ENCODE measurements around the gene TDRKH. TPM values are rescaled to one million over a fixed set of nuclear protein-coding genes. Genes with fewer than 3 reads are reported as not detected.

Gene TDRKH
- total RNA-seq, 2 donors from 2014 or later, result 6.8 to 9.1 TPM

DNA sequence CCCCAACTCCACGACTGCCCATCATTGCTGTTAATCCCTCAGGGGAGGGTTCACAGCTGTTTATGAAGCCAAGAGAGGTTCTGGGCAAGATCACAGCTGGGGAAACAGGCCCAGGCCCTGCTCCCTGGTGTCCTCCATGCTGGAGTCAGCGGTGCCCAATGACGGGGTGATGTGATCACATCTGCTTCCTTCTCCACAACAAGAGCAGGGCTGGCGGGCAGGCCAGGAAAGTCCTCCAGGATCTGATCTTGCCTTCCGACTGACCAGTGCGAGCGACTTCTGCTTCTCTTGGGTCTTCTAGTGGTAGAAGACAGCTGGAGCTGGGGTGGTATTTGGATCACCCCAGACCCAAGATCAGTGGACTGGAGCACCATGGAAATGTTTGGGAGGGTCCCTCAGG is 15.9 kb upstream of the TDRKH start:
- DNase-seq, result no peak
- H3K9ac ChIP-seq (ENCODE audit: low read depth in 2 of 2, low read length in 2 of 2), result no peak overlapping the region
- no peaks in the 10 kb centered on the region for H3K36me3 ChIP-seq
- no peaks in the 10 kb centered on the region for H3K4me1 ChIP-seq
- intact Hi-C loops (cut with DNase I), result no loop called here
- no peak overlapping the region for H3K4me3 ChIP-seq
- no peak for TF ChIP-seq CTCF (IDR thresholded peaks at IDR 0.05)
- H3K27me3 ChIP-seq, result no peaks in the 10 kb centered on the region
- no peak overlapping the region for H3K27ac ChIP-seq
- no peaks in the 10 kb centered on the region for H3K9me3 ChIP-seq

DNA sequence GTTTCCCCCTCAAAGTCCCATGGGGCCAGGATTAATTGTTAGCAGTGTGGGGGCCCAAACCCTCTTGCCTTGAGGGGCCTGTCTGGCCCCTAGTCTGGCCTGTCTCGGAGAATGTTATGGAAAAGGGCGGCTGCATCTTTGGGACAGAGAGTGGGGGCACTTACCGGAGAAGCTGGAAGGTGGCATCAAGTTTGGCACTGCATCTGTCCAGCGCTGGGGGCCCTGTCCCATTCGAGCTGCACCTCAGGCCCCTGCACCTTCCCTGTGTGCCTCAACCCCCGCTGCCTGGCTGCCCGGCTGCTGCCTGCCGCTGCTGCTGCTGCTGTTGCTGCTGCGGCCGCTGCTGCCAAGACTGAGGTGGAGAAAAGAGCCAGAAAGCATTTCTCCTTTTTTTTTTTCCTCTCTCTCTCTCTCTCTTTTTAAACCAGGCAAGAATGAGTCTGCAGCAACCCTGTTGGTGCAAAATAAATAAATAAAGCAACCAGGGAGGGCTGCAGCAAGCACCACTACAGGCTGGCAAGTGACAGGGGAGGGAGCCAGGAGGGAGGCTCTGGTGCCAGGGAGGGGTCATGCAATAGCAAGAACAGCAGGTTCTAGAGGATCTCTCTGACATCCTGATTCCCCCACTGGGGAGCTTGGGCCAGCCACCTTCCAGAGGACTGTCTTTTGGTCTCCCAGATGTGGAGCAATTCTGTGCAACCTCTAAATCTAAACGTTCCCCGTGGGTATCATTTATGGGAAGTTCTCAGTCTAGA is 14.9 kb upstream of the TDRKH start, which contains the start of gene LINGO4:
TSS of gene LINGO4 (minus strand) at position 354 of the 755 bp plus-strand sequence. CDS start 2,715 bp downstream, outside the sequence.
- Histone ChIP-seq H3K4me1 (no peaks in the 10 kb centered on the region), H3K9me3 (no peaks in the 10 kb centered on the region), H3K4me3 (no peak within 1 kb of the TSS), H3K27ac (no peak within 1 kb of the TSS), H3K9ac (ENCODE audit: low read depth in 2 of 2, low read length in 2 of 2) (no peak within 1 kb of the TSS), H3K27me3 (no peaks in the 10 kb centered on the region), H3K36me3 (no peaks in the 10 kb centered on the region)
- intact Hi-C loops (cut with DNase I), result no loop called here
- no peak for TF ChIP-seq CTCF (IDR thresholded peaks at IDR 0.05)
- DNase-seq, result no peak

DNA sequence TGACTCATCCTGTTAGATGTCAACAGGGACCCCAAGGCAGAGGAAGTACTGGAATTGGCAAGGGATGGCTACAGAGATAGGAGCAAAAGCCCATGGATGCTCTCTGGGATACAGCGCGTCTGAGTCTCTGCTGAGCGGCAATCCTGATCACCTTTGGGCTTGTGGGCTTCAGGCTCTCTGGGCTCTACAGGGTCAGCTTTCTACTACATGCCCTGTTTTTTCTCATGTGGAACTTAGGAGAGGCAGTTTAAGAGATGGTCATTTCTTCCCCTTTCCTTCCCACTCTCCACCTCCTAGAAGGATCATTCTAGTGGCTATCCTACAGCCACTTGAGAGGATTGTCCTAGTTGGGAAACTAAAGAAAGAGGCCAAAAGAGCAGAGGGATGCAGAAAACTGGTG is 13.6 kb upstream of the TDRKH start:
- Histone ChIP-seq H3K36me3 (no peaks in the 10 kb centered on the region), H3K27me3 (no peaks in the 10 kb centered on the region), H3K9me3 (no peaks in the 10 kb centered on the region)

GRCh38 chr1:151803164-151803563 is 12.9 kb upstream of the TDRKH start:
- TF ChIP-seq CTCF (IDR thresholded peaks at IDR 0.05), result no peak
- no peaks in the 10 kb centered on the region for H3K4me1 ChIP-seq
- H3K9ac ChIP-seq (ENCODE audit: low read depth in 2 of 2, low read length in 2 of 2), result no peak overlapping the region
- no peak overlapping the region for H3K27ac ChIP-seq
- H3K27me3 ChIP-seq, result no peaks in the 10 kb centered on the region
- no peak for DNase-seq
- H3K36me3 ChIP-seq, result no peaks in the 10 kb centered on the region
- H3K9me3 ChIP-seq, result no peaks in the 10 kb centered on the region
- no peak overlapping the region for H3K4me3 ChIP-seq
- intact Hi-C loops (cut with DNase I), result no loop called here

More for the DNA sequence above, 13.6 kb upstream of the TDRKH start:
- no peak for TF ChIP-seq CTCF (IDR thresholded peaks at IDR 0.05)
- no peak overlapping the region for H3K27ac ChIP-seq
- H3K4me3 ChIP-seq, result no peak overlapping the region
- DNase-seq, result no peak
- no peak overlapping the region for H3K9ac ChIP-seq (ENCODE audit: low read depth in 2 of 2, low read length in 2 of 2)
- intact Hi-C loops (cut with DNase I), result no loop called here
- H3K4me1 ChIP-seq, result no peaks in the 10 kb centered on the region

DNA sequence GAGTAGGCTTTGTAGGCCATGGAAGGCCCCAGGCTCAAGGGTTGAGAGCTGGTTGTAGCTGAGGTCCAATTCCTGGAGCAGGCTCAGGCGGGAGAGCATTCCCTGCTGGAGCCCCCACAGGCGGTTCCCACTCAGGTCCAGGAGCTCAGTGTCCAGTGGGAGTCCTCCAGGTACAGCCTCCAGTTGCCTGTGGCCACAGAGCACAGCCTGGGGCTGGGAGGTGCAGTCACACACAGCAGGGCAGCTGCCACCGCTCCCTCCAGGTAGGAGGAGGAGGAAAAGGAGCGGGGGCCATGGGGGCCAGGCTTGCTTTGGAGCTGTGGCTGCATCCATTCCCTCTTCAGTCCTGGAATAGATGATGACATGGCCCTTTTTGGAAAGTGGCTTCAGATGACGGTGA is 12.1 kb upstream of the TDRKH start:
- no peaks in the 10 kb centered on the region for H3K4me1 ChIP-seq
- no peaks in the 10 kb centered on the region for H3K9me3 ChIP-seq
- no peak for TF ChIP-seq CTCF (IDR thresholded peaks at IDR 0.05)
- no peak overlapping the region for H3K27ac ChIP-seq
- intact Hi-C loops (cut with DNase I), result no loop called here
- no peak overlapping the region for H3K9ac ChIP-seq (ENCODE audit: low read depth in 2 of 2, low read length in 2 of 2)
- no peaks in the 10 kb centered on the region for H3K36me3 ChIP-seq
- no peak overlapping the region for H3K4me3 ChIP-seq
- DNase-seq, result no peak
- H3K27me3 ChIP-seq, result no peaks in the 10 kb centered on the region

Data from colonic mucosa (tissue), 4 donors.